GM18951 (cell line): ENCODE results near the gene VPS35L.

Experiments used
- POLR2A ChIP-seq: IDR thresholded peaks from 4 replicates; pipeline ENCODE4 v1.6.1; 2011; ENCODE audit warnings: mild to moderate bottlenecking; ENCODE audit not compliant: insufficient read length, insufficient read depth; ENCODE audit errors: extremely low read depth
- in situ Hi-C: fragments of 300-500 bp; cut with MboI; formaldehyde crosslinking; loops from one replicate; pipeline ENCODE4 v1.12.0; 2022; ENCODE audit warnings: low sequenced_read_pairs, mixed read lengths, inconsistent platforms; ENCODE audit not compliant: unreplicated experiment

Gene VPS35L

DNA sequence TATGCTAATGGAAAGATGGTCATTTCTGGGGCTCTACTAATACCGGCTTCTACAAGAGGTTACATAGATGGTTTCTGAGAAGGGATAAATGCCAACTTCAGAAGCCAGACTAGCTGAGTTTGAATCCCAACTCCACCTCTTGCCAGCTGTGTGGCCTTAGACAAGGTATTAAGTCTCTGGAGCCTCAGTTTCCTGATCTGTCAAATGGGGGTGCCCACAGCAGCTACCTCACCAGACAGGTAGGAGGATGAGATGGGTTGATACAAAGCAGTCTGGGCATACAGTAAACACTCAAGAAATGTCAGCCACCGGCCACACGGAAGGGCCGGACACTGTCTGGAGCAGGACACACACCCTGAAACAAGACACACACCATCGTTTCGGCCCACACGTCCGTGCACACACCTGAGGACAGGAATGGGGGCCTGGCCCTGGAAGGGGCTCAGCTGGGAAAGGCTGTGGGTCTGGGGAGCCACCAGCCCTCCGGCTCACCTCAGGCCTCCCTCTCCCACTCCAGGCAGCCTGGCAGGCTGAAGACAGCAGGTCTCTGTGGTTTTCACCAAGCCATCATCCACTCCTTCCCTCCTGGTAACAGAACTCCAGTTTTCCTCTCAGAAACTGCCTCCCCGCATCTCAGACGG lies 157.0 kb downstream of the VPS35L start:
- in situ Hi-C loops: loop anchor here (25.0 kb wide), 1 partner anchor 175 kb away; the partner anchor contains the start of gene GPRC5B
- TF ChIP-seq POLR2A: no peak

DNA sequence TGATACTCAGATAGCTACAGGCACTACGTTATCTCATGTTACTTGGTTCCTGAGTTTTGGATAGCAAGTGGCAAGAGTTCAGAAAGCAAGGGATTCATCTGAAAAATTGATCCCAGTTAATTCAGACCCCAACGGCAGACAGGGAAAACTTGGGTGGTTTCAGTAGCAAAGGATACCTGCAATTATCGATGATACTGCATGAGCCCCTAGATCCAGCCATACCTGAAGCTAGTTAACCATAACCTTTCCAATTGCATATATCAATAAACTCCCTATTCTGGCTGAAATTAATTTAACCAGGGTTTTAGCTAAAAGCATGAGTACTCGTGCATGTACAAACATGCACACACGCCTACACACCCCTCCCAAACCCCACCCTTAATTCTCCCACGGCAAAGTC lies 158.2 kb downstream of the VPS35L start:
- no peak for TF ChIP-seq POLR2A
- in situ Hi-C loops: loop anchor here (25.0 kb wide), 1 partner anchor 174 kb away; the partner anchor contains the start of gene GPRC5B

DNA sequence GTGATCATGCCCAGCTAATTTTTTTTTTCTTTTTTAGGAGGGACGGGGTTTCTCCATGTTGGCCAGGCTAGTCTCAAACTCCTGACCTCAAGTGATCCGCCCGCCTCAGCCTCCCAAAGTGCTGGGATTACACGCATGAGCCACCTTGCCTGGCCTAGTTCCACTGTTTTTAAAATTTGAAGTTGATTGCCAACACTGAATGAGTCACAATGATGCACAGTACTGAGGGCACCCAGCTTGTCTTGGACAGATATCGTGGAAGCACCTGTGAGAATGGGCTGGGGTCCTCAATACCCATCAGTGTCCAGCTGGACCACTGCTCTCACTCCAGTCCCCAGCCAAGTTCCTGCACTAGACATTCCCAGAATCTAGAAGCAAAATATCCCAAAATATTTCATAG lies 160.1 kb downstream of the VPS35L start:
- TF ChIP-seq POLR2A: no peak
- in situ Hi-C loops: loop anchor here (25.0 kb wide), 1 partner anchor 172 kb away; the partner anchor contains the start of gene GPRC5B

- in situ Hi-C loops: loop anchor here (25.0 kb wide), 1 partner anchor 171 kb away; the partner anchor contains the start of gene GPRC5B
- TF ChIP-seq POLR2A: no peak
These were observed 160.7 kb downstream of the VPS35L start for GRCh38 chr16:19716183-19716582.

DNA sequence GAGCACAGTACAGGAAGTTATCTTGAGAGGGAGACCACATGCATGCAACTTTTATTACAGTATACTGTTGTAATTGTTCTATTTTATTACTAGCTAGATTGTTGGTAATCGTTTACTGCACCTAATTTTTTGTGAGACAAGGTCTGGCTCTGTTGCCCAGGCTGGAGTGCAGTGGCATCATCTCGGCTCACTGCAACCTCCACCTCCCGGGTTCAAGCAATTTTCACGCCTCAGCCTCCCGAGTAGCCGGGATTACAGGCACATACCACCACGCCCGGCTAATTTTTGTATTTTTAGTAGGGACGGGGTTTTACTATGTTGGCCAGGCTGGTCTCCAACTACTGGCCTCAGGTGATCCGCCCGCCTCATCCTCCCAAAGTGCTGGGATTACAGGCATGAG lies 161.2 kb downstream of the VPS35L start:
- in situ Hi-C loops: loop anchor here (25.0 kb wide), 1 partner anchor 171 kb away; the partner anchor contains the start of gene GPRC5B

DNA sequence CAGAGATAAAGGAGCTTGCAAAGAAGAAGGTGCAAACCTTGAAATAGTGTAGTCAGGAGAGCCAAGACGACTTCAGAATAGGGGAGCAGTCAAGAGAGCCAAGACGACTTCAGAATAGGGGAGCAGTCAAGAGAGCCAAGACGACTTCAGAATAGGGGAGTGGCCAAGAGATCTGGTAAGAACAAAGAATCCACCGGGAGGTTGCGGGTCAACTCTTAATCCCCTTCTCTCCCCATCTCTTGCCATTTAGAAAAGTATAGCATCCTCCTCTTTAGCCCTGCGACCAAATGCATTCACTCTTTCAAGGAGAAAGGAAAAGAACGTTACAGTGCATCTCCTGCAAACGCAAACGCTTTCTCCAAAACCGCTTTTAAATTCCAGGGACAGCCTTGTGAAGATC lies 161.8 kb downstream of the VPS35L start:
- no peak for TF ChIP-seq POLR2A
- in situ Hi-C loops: loop anchor here (25.0 kb wide), 1 partner anchor 170 kb away; the partner anchor contains the start of gene GPRC5B

DNA sequence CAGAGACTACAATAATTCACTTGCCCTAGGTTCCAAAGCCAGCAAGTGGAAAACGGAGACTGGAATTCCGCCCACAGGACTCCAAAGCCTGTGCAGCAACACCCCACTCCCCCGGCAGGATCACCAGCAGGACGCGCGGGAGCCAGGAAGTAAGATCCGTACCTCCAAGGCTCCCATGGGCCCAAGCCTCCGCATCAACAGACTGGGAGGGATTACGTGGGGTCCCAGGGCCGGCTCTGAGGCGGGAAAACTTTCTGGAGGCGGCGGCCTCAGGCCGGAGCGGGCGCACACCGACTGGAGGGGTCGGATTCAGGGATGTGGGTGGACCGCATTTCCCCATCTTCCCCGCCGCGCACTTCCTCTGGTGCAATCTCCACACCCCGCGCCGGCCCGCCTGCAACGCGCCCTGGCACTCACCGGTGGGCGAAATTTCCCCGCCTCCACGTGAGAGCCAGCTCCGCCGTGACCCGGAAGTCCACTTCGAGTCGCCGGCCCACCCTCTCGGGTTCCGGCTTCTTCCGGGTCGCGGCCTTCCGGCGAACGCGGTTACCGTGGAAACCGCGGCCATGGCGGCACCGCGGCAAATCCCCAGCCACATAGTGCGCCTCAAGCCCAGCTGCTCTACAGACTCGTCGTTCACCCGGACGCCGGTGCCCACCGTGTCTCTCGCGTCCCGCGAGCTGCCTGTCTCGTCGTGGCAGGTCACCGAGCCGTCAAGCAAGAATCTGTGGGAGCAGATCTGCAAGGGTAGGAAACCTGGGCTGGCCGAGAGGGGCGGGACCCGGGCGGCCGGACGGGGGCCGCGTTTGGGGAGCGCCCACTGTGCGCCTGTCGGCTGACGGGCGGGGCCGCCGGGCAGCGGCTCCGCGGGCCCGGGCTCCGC lies 162.5 kb downstream of the VPS35L start, which contains the start of the genes IQCK and KNOP1:
IQCK (plus strand) TSS at position 531 of the 883 bp plus-strand sequence; CDS start at position 567, 36 bp downstream.
KNOP1 (minus strand) TSS at position 487 of the 883 bp plus-strand sequence. CDS start 3,192 bp downstream, outside the sequence.
- in situ Hi-C loops: loop anchor here (25.0 kb wide), 1 partner anchor 169 kb away; the partner anchor contains the start of gene GPRC5B
- TF ChIP-seq POLR2A: peak; percentile 74

DNA sequence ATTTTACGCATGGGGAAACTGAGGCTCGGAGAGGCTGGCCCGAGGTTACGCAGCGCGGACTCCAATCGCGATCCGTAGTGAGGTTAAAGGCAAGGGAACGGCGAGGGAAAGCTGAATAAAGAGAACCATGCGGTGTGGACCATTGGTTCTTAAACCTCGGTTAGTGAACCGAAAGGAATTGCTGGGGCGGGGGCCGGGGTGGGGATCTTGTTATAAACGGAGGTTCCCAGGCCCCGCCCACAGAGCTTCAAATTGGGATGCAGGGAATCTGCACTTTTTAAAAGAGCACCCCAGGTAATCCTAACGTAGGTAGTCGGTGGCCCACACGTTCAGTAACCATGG lies 163.1 kb downstream of the VPS35L start:
- no peak for TF ChIP-seq POLR2A
- in situ Hi-C loops: loop anchor here (25.0 kb wide), 1 partner anchor 169 kb away; the partner anchor contains the start of gene GPRC5B

DNA sequence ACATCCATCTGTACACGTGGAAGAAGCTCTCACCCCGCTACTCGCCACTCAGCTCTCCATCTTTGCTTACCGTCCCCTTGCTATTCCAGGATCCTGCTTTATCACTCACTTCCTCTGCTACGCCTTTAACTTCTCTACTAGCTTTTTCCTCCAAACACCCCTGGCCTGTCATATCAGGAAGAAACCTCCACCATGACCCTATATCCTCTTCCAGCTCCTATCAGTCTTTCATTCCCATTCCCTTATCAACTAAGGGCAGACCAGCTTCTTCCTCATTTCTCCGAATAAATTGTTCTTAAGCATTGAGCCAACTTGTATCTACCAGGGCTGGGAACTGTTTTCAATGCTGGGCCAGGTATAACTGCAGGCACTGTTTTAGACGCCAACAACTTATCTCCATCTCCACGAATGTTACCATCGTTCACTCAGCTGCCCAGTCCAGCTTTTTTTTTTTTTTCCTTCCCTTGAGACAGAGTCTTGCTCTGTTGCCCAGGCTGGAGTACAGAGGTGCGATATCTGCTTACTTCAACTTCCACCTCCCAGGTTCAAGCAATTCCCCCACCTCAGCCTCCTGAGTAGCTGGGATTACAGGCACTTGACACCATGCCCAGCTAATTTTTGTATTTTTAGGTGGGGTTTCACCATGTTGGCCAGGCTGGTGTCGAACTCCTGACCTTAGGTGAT lies 166.9 kb downstream of the VPS35L start:
- in situ Hi-C loops: loop anchor here (25.0 kb wide), 1 partner anchor 165 kb away; the partner anchor contains the start of gene GPRC5B
- TF ChIP-seq POLR2A: no peak

DNA sequence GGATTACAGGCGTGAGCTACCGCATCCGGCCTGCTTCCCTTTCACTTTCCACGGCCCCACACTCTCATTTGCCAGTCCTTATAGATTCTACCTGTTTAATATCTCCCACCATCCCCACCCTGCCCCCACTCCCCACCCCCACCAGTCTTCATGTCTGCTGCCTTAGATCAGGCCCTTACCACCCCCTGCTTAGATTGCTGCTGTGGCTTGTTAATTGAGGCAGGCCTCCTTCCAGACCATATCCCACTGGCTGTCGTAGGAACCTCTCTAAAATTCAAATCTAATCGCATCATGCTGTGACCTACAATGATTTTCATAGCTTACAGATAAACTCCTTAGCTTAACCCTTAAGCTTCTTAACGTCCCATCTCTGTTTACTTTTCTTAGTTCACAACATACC lies 167.5 kb downstream of the VPS35L start:
- in situ Hi-C loops: loop anchor here (25.0 kb wide), 1 partner anchor 164 kb away; the partner anchor contains the start of gene GPRC5B
- TF ChIP-seq POLR2A: no peak

DNA sequence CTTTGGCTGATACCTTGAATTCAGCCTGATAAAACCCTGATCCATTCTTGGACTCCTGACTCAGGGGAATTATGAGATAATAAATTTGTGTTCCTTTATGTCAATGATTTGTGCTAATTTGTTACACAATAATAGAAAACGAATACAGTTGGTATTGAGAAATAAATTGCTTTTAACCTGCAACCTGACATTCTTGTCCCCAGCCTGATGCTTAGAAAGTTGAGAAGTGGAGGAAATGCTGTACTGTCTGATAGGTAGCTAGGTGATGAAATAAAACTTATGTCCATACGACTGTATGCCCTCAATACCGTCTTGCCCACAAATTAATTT lies 173.1 kb downstream of the VPS35L start:
- in situ Hi-C loops: no loop called here
- no peak for TF ChIP-seq POLR2A

DNA sequence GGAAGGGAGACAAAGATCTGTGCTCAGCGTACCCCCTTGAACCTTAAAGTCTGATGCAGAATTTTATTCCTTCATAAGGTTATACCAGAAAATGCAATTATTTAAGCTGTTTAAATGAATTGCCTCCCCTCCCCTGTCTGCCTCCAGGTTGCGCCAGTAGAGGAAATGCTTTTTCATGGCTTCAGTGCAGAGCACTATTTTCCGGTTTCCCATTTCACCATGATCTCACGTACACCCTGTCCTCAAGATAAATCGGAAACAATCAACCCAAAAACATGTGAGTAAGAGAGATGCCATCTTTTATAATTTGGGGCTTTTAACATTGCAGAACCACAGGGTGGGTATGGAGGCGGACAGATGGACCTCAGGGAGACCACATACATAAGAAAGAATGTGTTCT lies 178.0 kb downstream of the VPS35L start:
- no peak for TF ChIP-seq POLR2A
- in situ Hi-C loops: no loop called here
